ENCODE data around the gene KDM5B. TPM values are rescaled to one million over a fixed set of nuclear protein-coding genes. Genes with fewer than 3 reads are reported as not detected.

The KDM5B gene
- total RNA-seq, 1 experiment from 2014 or later = 62.7 TPM

DNA sequence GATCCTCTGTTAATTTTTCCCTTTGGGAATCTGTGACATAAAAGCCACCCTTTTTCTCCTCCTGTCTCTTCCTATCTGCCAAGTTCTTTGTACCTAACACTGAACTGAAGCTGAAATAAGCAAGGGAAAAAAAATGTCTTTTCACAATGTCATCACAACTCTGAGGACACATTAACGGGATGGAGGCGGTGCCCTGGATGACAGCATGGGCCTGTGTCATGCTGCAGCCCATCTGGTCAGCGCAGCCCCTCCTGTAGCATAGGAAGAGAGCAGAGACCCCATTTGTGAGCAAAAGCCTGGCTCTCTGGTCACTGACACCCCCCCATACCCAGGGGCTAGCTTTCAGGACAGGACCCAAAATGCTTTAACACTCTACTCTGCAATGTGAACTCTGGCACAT is 120.4 kb downstream of the KDM5B start:
- TF ChIP-seq, protein P1, sequence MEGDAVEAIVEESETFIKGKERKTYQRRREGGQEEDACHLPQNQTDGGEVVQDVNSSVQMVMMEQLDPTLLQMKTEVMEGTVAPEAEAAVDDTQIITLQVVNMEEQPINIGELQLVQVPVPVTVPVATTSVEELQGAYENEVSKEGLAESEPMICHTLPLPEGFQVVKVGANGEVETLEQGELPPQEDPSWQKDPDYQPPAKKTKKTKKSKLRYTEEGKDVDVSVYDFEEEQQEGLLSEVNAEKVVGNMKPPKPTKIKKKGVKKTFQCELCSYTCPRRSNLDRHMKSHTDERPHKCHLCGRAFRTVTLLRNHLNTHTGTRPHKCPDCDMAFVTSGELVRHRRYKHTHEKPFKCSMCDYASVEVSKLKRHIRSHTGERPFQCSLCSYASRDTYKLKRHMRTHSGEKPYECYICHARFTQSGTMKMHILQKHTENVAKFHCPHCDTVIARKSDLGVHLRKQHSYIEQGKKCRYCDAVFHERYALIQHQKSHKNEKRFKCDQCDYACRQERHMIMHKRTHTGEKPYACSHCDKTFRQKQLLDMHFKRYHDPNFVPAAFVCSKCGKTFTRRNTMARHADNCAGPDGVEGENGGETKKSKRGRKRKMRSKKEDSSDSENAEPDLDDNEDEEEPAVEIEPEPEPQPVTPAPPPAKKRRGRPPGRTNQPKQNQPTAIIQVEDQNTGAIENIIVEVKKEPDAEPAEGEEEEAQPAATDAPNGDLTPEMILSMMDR (IDR thresholded peaks at IDR 0.05; ENCODE audit: insufficient read depth in 1 of 2, low read depth in 1 of 2, low read length in 1 of 2, severe bottlenecking in 1 of 2, unreplicated experiment in 1 of 2) = no peak
- ChIA-PET CTCF (no interaction called here), POLR2A (no interaction called here)
- Mint-ChIP-seq H3K4me1 (ENCODE audit: low read depth, unreplicated experiment) (no peaks in the 10 kb centered on the region), H3K9me3 (ENCODE audit: unreplicated experiment) (no peaks in the 10 kb centered on the region), H3K4me3 (ENCODE audit: unreplicated experiment) (no peak overlapping the region), H3K27me3 (ENCODE audit: insufficient read depth, unreplicated experiment) (peaks cover 36% of the 10 kb centered on the region), H3K36me3 (ENCODE audit: insufficient read depth, unreplicated experiment) (no peaks in the 10 kb centered on the region), H3K27ac (ENCODE audit: unreplicated experiment) (no peak overlapping the region)
- no peak for DNase-seq
- Histone ChIP-seq H3K4me3 (ENCODE audit: low read depth, low read length) (no peak overlapping the region), H3K27me3 (replicated peaks; ENCODE audit: control insufficient read depth, insufficient read depth, low read length) (no peaks in the 10 kb centered on the region), H3K36me3 (ENCODE audit: control insufficient read depth, insufficient read depth, low read length) (no peaks in the 10 kb centered on the region), H3K4me1 (no peaks in the 10 kb centered on the region), H3K9me3 (no peaks in the 10 kb centered on the region)
- intact Hi-C loops (cut with micrococcal nuclease; ENCODE audit: unreplicated experiment) = no loop called here
- BruUV-seq (replicated peaks) = no TSS peak

DNA sequence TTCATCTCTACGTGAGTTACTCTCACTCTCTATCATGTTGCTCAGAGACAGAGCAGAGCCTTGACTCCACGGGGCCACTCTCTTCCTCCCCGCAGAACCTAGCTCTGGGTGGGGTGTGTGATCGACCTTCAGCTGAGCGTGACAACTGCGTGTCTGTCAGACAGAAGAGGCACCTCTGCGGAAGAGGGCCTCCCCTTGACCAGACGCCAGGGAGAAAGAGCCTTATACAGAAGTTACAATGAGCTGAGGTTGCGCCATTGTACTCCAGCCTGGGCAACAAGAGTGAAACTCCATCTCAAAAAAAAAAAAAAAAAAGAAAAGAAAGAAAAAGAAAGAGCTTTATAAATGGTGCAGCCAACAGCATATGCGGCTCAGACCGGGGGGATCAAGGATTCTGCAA is 120.9 kb downstream of the KDM5B start:
- H3K27me3 Mint-ChIP-seq (ENCODE audit: insufficient read depth, unreplicated experiment) = peaks cover 38% of the 10 kb centered on the region
- no peaks in the 10 kb centered on the region for H3K9me3 Mint-ChIP-seq (ENCODE audit: unreplicated experiment)
- no peaks in the 10 kb centered on the region for H3K4me1 Mint-ChIP-seq (ENCODE audit: low read depth, unreplicated experiment)
- ChIA-PET POLR2A (no interaction called here), CTCF (no interaction called here)
- no peak overlapping the region for H3K4me3 ChIP-seq (ENCODE audit: low read depth, low read length)
- no peaks in the 10 kb centered on the region for H3K4me1 ChIP-seq
- H3K27ac Mint-ChIP-seq (ENCODE audit: unreplicated experiment) = no peak overlapping the region
- intact Hi-C loops (cut with micrococcal nuclease; ENCODE audit: unreplicated experiment) = no loop called here
- no peak for DNase-seq
- no peaks in the 10 kb centered on the region for H3K9me3 ChIP-seq
- no peaks in the 10 kb centered on the region for H3K27me3 ChIP-seq (replicated peaks; ENCODE audit: control insufficient read depth, insufficient read depth, low read length)
- no TSS peak for BruUV-seq (replicated peaks)
- H3K36me3 ChIP-seq (ENCODE audit: control insufficient read depth, insufficient read depth, low read length) = no peaks in the 10 kb centered on the region
- TF ChIP-seq, protein P1 (IDR thresholded peaks at IDR 0.05; ENCODE audit: insufficient read depth in 1 of 2, low read depth in 1 of 2, low read length in 1 of 2, severe bottlenecking in 1 of 2, unreplicated experiment in 1 of 2) = no peak
- no peak overlapping the region for H3K4me3 Mint-ChIP-seq (ENCODE audit: unreplicated experiment)
- H3K36me3 Mint-ChIP-seq (ENCODE audit: insufficient read depth, unreplicated experiment) = no peaks in the 10 kb centered on the region

DNA sequence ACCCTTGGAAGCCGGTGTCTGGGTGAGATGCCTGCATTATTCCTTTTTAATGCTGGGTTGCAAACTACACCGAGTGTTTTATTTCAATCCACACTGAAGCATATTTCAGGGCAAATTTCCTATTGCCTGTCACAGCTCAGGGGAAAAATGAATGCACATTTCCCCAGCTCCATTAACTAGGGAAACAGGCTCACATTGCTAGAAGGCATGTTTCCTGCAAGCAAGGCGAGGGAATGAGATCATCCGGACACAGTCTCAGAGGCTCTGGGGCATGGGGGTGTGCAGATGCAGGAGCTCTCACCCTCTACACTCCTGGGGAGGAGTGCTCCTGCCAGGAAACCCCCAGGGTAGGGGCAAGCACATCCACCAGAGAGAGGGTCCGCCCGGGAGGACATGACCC is 122.6 kb downstream of the KDM5B start:
- peaks cover 2% of the 10 kb centered on the region for H3K27me3 ChIP-seq (replicated peaks; ENCODE audit: control insufficient read depth, insufficient read depth, low read length)
- CTCF ChIA-PET = interaction anchor here (0.6 kb wide), 1 partner anchor 231 kb away, joined by 3 read pairs; no protein-coding TSS in a partner anchor
- POLR2A ChIA-PET = no interaction called here

More for the DNA sequence above, 122.6 kb downstream of the KDM5B start:
- H3K27me3 Mint-ChIP-seq (ENCODE audit: insufficient read depth, unreplicated experiment) = peaks cover 38% of the 10 kb centered on the region
- intact Hi-C loops (cut with micrococcal nuclease; ENCODE audit: unreplicated experiment) = no loop called here
- no peaks in the 10 kb centered on the region for H3K9me3 ChIP-seq
- H3K4me3 ChIP-seq (ENCODE audit: low read depth, low read length) = no peak overlapping the region
- TF ChIP-seq, protein P1 (IDR thresholded peaks at IDR 0.05; ENCODE audit: insufficient read depth in 1 of 2, low read depth in 1 of 2, low read length in 1 of 2, severe bottlenecking in 1 of 2, unreplicated experiment in 1 of 2) = no peak
- no peaks in the 10 kb centered on the region for H3K36me3 Mint-ChIP-seq (ENCODE audit: insufficient read depth, unreplicated experiment)
- H3K4me1 Mint-ChIP-seq (ENCODE audit: low read depth, unreplicated experiment) = no peaks in the 10 kb centered on the region
- no peaks in the 10 kb centered on the region for H3K9me3 Mint-ChIP-seq (ENCODE audit: unreplicated experiment)
- DNase-seq = no peak
- no peak overlapping the region for H3K4me3 Mint-ChIP-seq (ENCODE audit: unreplicated experiment)
- no peaks in the 10 kb centered on the region for H3K4me1 ChIP-seq
- no peak overlapping the region for H3K27ac Mint-ChIP-seq (ENCODE audit: unreplicated experiment)
- no peaks in the 10 kb centered on the region for H3K36me3 ChIP-seq (ENCODE audit: control insufficient read depth, insufficient read depth, low read length)
- BruUV-seq (replicated peaks) = no TSS peak
